Loucy (cell line): ENCODE data around the gene EDN1.

Experiments
- H2AFZ ChIP-seq: fragments of 200-600 bp; sonication (generic); 2 replicates; pipeline ENCODE4 v1.6.0; 2016; ENCODE audit warnings: antibody characterized with exemption, mild to moderate bottlenecking, low read length, moderate library complexity
- H3F3A ChIP-seq: fragments of 200-600 bp; 2 replicates; pipeline ENCODE4 v1.6.0; 2016; ENCODE audit warnings: antibody characterized with exemption, low read depth, mild to moderate bottlenecking
- H3K27me3 ChIP-seq: fragments of 200-600 bp; sonication (generic); 2 replicates; pipeline ENCODE4 v1.6.1; 2014; ENCODE audit warnings: low read length, mild to moderate bottlenecking; ENCODE audit not compliant: insufficient read depth, poor library complexity, severe bottlenecking
- H3K36me3 ChIP-seq: fragments of 200-600 bp; sonication (generic); 2 replicates; pipeline ENCODE4 v1.6.1; 2016; ENCODE audit warnings: low read length; ENCODE audit not compliant: insufficient read depth
- H3K4me1 ChIP-seq: fragments of 200-600 bp; sonication (generic); 2 replicates; pipeline ENCODE4 v1.5.1; 2014; ENCODE audit warnings: low read length, mild to moderate bottlenecking; ENCODE audit not compliant: insufficient read depth, poor library complexity, severe bottlenecking
- H3K4me2 ChIP-seq: fragments of 200-600 bp; sonication (generic); 2 replicates; pipeline ENCODE4 v1.6.0; 2014; ENCODE audit warnings: antibody characterized with exemption, low read length, low read depth, mild to moderate bottlenecking; ENCODE audit not compliant: poor library complexity, severe bottlenecking
- H3K4me3 ChIP-seq: fragments of 200-600 bp; sonication (generic); 2 replicates; pipeline ENCODE4 v1.5.1; 2014; ENCODE audit warnings: low read length, mild to moderate bottlenecking, mixed read lengths; ENCODE audit not compliant: poor library complexity, severe bottlenecking
- H3K79me2 ChIP-seq: fragments of 200-600 bp; sonication (generic); 2 replicates; pipeline ENCODE4 v1.6.1; 2014; ENCODE audit warnings: low read length; ENCODE audit not compliant: insufficient read depth
- H3K9ac ChIP-seq: fragments of 200-600 bp; sonication (generic); 2 replicates; pipeline ENCODE4 v1.6.0; 2014; ENCODE audit warnings: mild to moderate bottlenecking, low read depth, low read length, moderate library complexity; ENCODE audit not compliant: poor library complexity, severe bottlenecking
- H3K9me2 ChIP-seq: fragments of 200-600 bp; sonication (generic); replicated peaks from 2 replicates; pipeline ENCODE4 v1.6.1; 2016; ENCODE audit warnings: low read depth, low read length, mixed read lengths
- H3K9me3 ChIP-seq: fragments of 200-600 bp; sonication (generic); 2 replicates; pipeline ENCODE4 v1.6.1; 2014; ENCODE audit warnings: mild to moderate bottlenecking, antibody characterized with exemption, low read length, low read depth; ENCODE audit not compliant: insufficient read depth
- H4K20me1 ChIP-seq: fragments of 200-600 bp; sonication (generic); 2 replicates; pipeline ENCODE4 v1.6.0; 2014; ENCODE audit warnings: antibody characterized with exemption, low read length, mild to moderate bottlenecking; ENCODE audit not compliant: insufficient read depth, poor library complexity, severe bottlenecking
- CTCF ChIP-seq: fragments of 200-600 bp; sonication (generic); conservative IDR thresholded peaks from 2 replicates; pipeline ENCODE4 v1.5.1; 2014; ENCODE audit warnings: mild to moderate bottlenecking, antibody characterized with exemption, low read length
- EZH2phosphoT487 ChIP-seq: fragments of 200-600 bp; IDR thresholded peaks from 2 replicates; pipeline ENCODE4 v1.6.1; 2018; ENCODE audit warnings: antibody characterized with exemption, mild to moderate bottlenecking, moderate library complexity, borderline replicate concordance

EDN1 gene

GRCh38 chr6:12327988-12328387 is 37.8 kb downstream of the EDN1 start:
- no peaks in the 10 kb centered on the region for H3K36me3 ChIP-seq
- no peaks in the 10 kb centered on the region for H3K9me2 ChIP-seq
- H3F3A ChIP-seq, result no peaks in the 10 kb centered on the region
- H3K27me3 ChIP-seq, result no peaks in the 10 kb centered on the region
- no peaks in the 10 kb centered on the region for H3K9me3 ChIP-seq
- H3K4me3 ChIP-seq, result no peak overlapping the region
- no peaks in the 10 kb centered on the region for H3K79me2 ChIP-seq
- H3K4me1 ChIP-seq, result peaks cover 8% of the 10 kb centered on the region
- no peak for TF ChIP-seq CTCF
- no peak overlapping the region for H3K4me2 ChIP-seq
- H3K9ac ChIP-seq, result no peak overlapping the region
- no peaks in the 10 kb centered on the region for H4K20me1 ChIP-seq
- H2AFZ ChIP-seq, result no peak overlapping the region

- no peak overlapping the region for H3K9ac ChIP-seq
- peaks cover 8% of the 10 kb centered on the region for H3K4me1 ChIP-seq
- no peak for TF ChIP-seq CTCF
- H3K4me2 ChIP-seq, result no peak overlapping the region
- no peaks in the 10 kb centered on the region for H3F3A ChIP-seq
- no peaks in the 10 kb centered on the region for H3K79me2 ChIP-seq
- H4K20me1 ChIP-seq, result no peaks in the 10 kb centered on the region
- H3K36me3 ChIP-seq, result no peaks in the 10 kb centered on the region
- H3K9me3 ChIP-seq, result no peaks in the 10 kb centered on the region
- no peaks in the 10 kb centered on the region for H3K9me2 ChIP-seq
- no peak overlapping the region for H3K4me3 ChIP-seq
- H2AFZ ChIP-seq, result no peak overlapping the region
- no peaks in the 10 kb centered on the region for H3K27me3 ChIP-seq
Measured at GRCh38 chr6:12328701-12329100, 38.5 kb downstream of the EDN1 start.

- Histone ChIP-seq H3K9ac (no peak overlapping the region), H3K4me1 (no peaks in the 10 kb centered on the region), H3K36me3 (no peaks in the 10 kb centered on the region), H3K4me2 (no peak overlapping the region), H4K20me1 (no peaks in the 10 kb centered on the region), H3F3A (no peaks in the 10 kb centered on the region), H3K27me3 (no peaks in the 10 kb centered on the region), H3K79me2 (no peaks in the 10 kb centered on the region), H3K9me3 (no peaks in the 10 kb centered on the region), H3K9me2 (no peaks in the 10 kb centered on the region), H3K4me3 (no peak overlapping the region), H2AFZ (no peak overlapping the region)
- TF ChIP-seq EZH2phosphoT487 (no peak), CTCF (no peak)
Measured at GRCh38 chr6:12331474-12331873, 41.3 kb downstream of the EDN1 start.
